Cardiac muscle cell (in vitro differentiated cells and primary cell): Measurements from ENCODE around the gene MAN1A1. TPM values are rescaled to one million over a fixed set of nuclear protein-coding genes. Genes with fewer than 3 reads are reported as not detected.

Experiments used
- DNase-seq, 2 donors: peaks; one replicate each; pipeline versions ENCODE4 v3.0.0 to v3.0.0-alpha.2; 2010 to 2017; ENCODE audit warnings: low read depth in 1 of 2, low spot score in 1 of 2
- H3K27ac ChIP-seq: fragments of 200-600 bp; sonication (generic); 2 replicates; pipeline ENCODE4 v1.5.1; 2016
- H3K27me3 ChIP-seq: fragments of 200-600 bp; sonication (generic); 2 replicates; pipeline ENCODE4 v1.6.0; 2016; ENCODE audit warnings: control low read depth
- H3K36me3 ChIP-seq: fragments of 200-600 bp; sonication (generic); 2 replicates; pipeline ENCODE4 v1.5.1; 2016; ENCODE audit warnings: control low read depth
- H3K4me1 ChIP-seq: fragments of 200-600 bp; sonication (generic); 2 replicates; pipeline ENCODE4 v1.8.1; 2017; ENCODE audit warnings: low read depth, mild to moderate bottlenecking, mixed run types
- H3K4me3 ChIP-seq: fragments of 200-600 bp; sonication (generic); 2 replicates; pipeline ENCODE4 v1.5.1; 2016; ENCODE audit warnings: mild to moderate bottlenecking
- H3K9me3 ChIP-seq: fragments of 200-600 bp; sonication (generic); 2 replicates; pipeline ENCODE4 v1.5.1; 2017; ENCODE audit warnings: low read depth, mild to moderate bottlenecking, control low read depth
- CTCF ChIP-seq: IDR thresholded peaks from 2 replicates; pipeline ENCODE4 v1.5.1; 2012; ENCODE audit warnings: low read depth, mild to moderate bottlenecking, low read length
- polyA plus RNA-seq: library from polyadenylated mRNA; unstranded; fragments of >200 nt; fragmentation: Nextera tagmentation; extraction: Ambion mirVana; gene quantifications from 2 replicates; pipeline ENCODE4 v1.2.1, GENCODE V29; 2016
- total RNA-seq: library from RNA; depleted of rRNA; stranded (reverse); fragments of >200 nt; gene quantifications from 2 replicates; pipeline ENCODE4 v1.2.3, GENCODE V29; 2016

The MAN1A1 gene
- total and polyA plus RNA-seq, 2 experiments from 2014 or later, result 19.2 to 34.8 TPM

DNA sequence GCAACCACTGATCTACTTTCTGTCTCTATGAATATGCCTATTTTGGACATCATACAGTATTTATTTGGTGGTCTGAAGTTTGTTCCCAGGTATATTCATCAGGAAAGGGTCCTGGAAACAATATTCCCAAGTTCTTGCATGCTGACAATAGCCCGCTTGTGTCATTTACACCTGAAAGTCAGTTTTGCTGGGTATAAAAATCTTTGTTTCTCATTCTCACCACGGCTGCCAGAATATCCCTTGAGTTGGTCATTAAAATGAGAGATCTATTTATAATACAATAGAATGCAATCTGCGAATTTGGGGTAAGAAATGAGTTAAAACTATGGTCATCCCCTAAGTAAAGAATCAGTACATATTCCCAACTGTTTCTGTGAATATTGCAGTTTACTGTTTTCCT, 79.0 kb downstream of the MAN1A1 start:
- H3K27me3 ChIP-seq, result no peaks in the 10 kb centered on the region
- H3K9me3 ChIP-seq, result no peaks in the 10 kb centered on the region
- no peak for DNase-seq
- no peaks in the 10 kb centered on the region for H3K36me3 ChIP-seq
- H3K27ac ChIP-seq, result no peak overlapping the region
- H3K4me3 ChIP-seq, result no peak overlapping the region
- no peaks in the 10 kb centered on the region for H3K4me1 ChIP-seq
- TF ChIP-seq CTCF, result no peak

DNA sequence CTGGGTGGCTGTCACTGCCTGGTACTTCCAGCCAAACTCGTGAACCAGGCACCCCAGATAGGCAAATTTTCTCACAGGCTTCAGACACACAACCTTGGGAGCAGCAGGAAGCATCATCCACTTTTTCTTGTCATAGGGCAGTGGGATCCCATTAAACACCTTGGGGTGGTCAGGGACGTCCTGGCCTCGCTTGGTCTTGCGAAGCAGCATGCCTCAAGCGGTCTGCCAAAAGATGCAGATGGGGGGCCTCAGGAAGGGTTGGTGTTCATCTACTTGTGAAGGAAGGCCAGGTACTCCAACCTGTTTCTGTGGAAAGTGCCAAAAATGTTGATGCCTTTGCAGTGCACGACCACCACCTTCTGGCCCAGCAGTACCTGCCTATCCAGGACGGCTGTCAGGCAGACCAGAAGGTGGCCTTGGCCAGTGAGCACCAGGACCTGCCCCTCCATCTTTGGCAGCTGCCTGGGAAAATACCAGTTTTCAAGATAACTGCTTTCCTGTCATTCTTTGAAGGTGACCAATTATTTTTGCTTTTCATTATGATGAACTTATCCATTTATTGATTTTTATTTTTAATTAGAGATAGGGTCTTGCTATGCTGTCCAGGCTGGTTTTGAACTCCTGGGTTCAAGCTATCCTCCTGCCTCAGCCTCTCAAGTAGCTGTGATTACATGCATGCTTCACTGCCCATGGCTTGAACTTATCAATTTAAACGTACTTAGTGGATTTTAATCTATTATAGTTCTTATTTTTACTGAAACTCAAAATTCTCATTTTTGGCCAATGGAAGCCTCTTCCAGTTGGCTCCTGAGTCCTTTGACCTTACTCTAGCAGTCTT, 80.1 kb downstream of the MAN1A1 start:
- Histone ChIP-seq H3K4me1 (no peaks in the 10 kb centered on the region), H3K27ac (no peak overlapping the region), H3K4me3 (no peak overlapping the region), H3K36me3 (no peaks in the 10 kb centered on the region), H3K9me3 (no peaks in the 10 kb centered on the region), H3K27me3 (no peaks in the 10 kb centered on the region)
- no peak for TF ChIP-seq CTCF
- DNase-seq, result no peak

DNA sequence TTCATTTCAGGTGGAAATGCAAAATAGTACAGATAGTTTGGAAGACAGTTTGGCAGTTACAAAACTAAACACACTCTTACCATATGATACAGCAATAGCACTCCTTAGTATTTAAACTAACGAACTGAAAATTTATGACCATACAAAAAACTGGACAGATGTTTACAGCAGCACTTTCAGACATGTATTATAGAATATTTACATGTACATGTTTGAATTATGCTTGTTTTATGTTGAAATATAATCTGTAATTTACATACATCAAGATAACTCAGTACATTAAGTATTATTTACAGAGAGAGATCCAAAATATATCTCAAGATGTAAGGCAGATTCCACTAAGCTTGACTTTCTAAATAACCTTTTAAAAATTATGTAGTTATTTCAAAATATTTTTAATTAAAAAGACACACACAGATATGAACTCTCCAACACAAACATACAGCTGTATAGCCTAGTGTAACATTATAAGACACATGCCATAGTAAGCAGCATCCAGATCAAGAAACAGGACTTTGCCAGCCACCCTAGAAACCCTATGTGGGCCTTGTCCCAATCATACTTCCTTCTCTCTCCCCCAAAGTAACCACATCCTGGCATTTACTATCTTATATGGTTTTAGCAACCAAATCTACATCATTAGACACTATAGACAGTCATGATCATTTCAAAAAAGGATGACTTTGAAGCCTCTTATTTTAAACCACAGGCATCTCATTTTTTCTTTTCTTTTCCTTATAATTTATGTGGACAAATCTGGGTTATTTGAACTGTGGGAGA, 82.2 kb downstream of the MAN1A1 start:
- Histone ChIP-seq H3K36me3 (no peaks in the 10 kb centered on the region), H3K27ac (no peak overlapping the region), H3K27me3 (no peaks in the 10 kb centered on the region), H3K4me3 (no peak overlapping the region), H3K4me1 (no peaks in the 10 kb centered on the region), H3K9me3 (no peaks in the 10 kb centered on the region)
- no peak for TF ChIP-seq CTCF
- no peak for DNase-seq

DNA sequence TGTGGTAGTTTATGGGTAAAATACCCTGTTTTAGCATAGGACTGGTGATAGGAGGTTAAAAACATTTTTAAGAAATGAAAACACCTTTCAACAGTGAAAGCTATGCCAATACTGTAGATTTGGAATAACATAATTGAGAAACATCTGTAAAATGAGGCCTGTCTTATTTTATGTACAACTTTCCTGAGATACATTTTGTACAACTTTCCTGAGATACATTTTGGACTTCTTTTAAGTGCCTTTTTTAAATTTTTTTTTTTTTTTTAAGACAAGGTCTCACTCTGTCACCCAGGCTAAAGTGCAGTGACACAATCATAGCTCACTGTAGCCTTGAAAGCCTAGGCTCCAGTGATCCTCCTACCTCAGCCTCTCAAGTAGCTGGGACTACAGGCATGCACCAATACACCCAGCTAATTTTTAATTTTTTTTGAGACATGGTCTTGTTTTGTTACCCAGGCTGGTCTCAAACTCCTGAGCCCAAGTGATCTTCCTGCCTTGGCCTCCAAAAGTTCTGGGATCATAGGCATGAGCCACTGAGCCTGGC, 84.6 kb downstream of the MAN1A1 start:
- Histone ChIP-seq H3K4me3 (no peak overlapping the region), H3K36me3 (no peaks in the 10 kb centered on the region), H3K4me1 (no peaks in the 10 kb centered on the region), H3K27ac (no peak overlapping the region), H3K27me3 (no peaks in the 10 kb centered on the region), H3K9me3 (no peaks in the 10 kb centered on the region)
- TF ChIP-seq CTCF, result no peak
- DNase-seq, result no peak

DNA sequence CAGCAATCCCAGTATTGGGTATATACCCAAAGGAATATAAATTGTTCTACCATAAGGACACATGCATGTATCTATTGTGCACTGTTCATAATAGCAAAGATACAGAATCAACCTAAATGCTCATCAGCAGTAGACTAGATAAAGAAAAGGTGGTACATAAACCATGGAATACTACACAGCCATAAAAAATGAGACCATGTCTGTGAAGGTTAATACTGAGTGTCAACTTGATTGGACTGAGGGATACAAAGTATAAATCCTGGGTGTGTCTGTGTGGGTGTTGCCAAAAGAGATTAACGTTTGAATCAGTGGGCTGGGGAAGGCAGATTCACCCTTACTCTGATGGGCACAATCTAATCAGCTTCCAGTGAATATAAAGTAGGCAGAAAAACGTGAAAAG, 86.9 kb downstream of the MAN1A1 start:
- peaks cover 3% of the 10 kb centered on the region for H3K4me1 ChIP-seq

More for the DNA sequence above, 86.9 kb downstream of the MAN1A1 start:
- no peaks in the 10 kb centered on the region for H3K27me3 ChIP-seq
- H3K27ac ChIP-seq, result no peak overlapping the region
- no peaks in the 10 kb centered on the region for H3K36me3 ChIP-seq
- no peak overlapping the region for H3K4me3 ChIP-seq
- H3K9me3 ChIP-seq, result no peaks in the 10 kb centered on the region
- no peak for DNase-seq
- no peak for TF ChIP-seq CTCF
